ENCODE results near the gene CRYGN. TPM values are rescaled to one million over a fixed set of nuclear protein-coding genes. Genes with fewer than 3 reads are reported as not detected.

Gene CRYGN
- total RNA-seq, 1 donor from 2014 or later, result not detected

DNA sequence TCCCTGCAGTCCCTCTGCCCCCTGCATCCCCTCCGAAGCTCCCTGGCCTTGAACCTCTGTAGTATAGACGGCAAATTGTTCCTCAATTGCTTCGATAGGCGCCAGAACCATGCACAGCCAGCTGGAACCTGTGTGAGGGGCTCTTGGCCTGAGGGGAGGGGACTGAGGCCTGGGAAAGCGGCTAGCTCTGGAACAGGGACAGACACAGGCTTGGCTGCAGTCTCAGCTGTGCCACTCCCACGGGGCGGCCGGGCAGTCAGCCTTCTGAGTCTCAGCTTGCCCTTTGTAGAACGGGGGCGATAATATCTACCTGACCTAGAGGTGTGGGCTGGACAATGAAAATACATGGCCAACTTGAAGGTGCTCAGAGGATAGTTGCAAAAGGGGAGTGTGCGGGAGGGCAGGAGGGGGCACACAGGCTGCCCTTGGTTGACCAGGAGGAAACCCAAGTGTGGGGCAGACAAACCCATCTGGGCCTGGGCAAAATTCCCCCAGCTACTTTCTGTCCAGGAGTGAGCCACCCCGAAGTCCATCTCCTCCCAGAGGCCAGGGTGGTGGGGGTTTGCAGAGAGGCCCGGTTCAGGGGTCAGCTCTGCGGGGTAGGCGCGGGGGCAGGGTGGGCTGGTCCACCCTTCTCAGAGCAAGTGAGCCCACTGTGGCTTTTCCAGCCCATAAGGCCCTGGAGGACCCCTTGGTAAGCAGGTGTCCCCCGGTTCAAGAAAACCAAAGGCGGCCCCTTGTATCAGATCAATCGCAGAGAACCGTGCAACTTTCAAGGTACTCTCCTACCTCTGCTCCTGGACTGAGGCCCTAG is 4.6 kb downstream of the CRYGN start:
- Mint-ChIP-seq H3K4me1 (peaks cover 6% of the 10 kb centered on the region), H3K9me3 (no peaks in the 10 kb centered on the region), H3K27ac (no peak overlapping the region), H3K36me3 (ENCODE audit: low read depth) (no peaks in the 10 kb centered on the region), H3K27me3 (peaks cover 13% of the 10 kb centered on the region), H3K4me3 (no peak overlapping the region)
- ATAC-seq (ENCODE audit: low read depth) (no peak), DNase-seq (no peak)
- POLR2A ChIA-PET, result interaction anchor here (0.6 kb wide), 1 partner anchor 407 kb away, joined by 4 read pairs; the partner anchor contains the start of gene ABCB8
- TF ChIP-seq, protein P1, sequence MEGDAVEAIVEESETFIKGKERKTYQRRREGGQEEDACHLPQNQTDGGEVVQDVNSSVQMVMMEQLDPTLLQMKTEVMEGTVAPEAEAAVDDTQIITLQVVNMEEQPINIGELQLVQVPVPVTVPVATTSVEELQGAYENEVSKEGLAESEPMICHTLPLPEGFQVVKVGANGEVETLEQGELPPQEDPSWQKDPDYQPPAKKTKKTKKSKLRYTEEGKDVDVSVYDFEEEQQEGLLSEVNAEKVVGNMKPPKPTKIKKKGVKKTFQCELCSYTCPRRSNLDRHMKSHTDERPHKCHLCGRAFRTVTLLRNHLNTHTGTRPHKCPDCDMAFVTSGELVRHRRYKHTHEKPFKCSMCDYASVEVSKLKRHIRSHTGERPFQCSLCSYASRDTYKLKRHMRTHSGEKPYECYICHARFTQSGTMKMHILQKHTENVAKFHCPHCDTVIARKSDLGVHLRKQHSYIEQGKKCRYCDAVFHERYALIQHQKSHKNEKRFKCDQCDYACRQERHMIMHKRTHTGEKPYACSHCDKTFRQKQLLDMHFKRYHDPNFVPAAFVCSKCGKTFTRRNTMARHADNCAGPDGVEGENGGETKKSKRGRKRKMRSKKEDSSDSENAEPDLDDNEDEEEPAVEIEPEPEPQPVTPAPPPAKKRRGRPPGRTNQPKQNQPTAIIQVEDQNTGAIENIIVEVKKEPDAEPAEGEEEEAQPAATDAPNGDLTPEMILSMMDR (IDR thresholded peaks at IDR 0.05), result no peak
- CTCF ChIA-PET, result no interaction called here
- intact Hi-C loops (cut with micrococcal nuclease), result no loop called here

DNA sequence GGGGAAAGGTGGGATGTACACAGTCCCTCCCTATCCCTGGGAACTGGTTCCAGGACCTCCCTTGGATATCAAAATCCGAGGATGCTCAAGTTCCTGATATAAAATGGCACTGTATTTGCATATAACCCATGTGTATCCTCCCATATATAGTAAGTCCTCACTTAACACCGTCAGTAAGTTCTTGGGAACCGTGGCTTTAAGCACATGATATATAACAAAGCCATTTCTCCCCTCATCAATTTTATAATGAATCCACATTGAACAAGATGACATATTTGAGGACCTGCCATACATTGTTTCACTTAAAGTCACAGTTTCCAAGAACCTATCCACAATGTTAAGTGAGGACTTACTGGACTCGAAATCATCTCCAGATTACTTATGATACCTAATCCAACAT is 5.4 kb downstream of the CRYGN start:
- TF ChIP-seq, protein P1 (IDR thresholded peaks at IDR 0.05), result no peak
- POLR2A ChIA-PET, result no interaction called here

DNA sequence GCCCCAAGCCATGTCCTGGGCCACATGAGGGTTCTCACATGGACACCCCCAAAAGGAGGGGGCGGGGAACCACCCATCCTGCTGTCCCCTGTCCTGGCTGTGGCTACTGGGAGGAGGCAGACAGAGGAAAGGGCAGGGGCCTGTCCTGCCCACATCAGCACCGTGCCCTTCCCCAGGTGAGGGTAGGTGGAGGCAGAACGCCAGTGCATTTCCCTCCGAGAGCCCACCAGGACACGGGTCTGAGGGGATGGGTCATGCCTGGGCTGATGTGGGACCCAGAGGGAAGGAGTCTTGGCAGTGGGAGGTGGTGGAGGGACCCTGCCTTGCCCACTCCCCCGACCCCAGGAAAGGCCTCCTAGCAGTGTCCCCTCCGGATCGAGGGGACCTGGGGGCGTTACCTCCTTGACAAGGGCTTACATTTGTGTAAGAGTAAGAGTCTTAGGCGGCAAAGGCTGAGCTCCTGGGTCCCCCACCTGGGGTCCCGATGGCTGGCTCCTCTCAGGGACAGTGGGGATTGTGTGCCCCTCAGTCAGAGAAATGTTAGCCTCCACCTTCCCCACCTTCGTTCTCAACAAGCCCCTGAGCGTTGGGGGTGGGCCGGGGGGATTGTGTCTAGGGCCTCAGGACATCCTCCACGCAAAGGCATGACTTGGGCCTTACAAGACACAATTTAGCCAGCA is 6.1 kb downstream of the CRYGN start:
- no peak for DNase-seq
- H3K27ac Mint-ChIP-seq, result no peak overlapping the region
- intact Hi-C loops (cut with micrococcal nuclease), result no loop called here

More for the DNA sequence above, 5.4 kb downstream of the CRYGN start:
- intact Hi-C loops (cut with micrococcal nuclease), result no loop called here
- H3K36me3 Mint-ChIP-seq (ENCODE audit: low read depth), result no peaks in the 10 kb centered on the region
- CTCF ChIA-PET, result no interaction called here
- no peak overlapping the region for H3K27ac Mint-ChIP-seq
- H3K9me3 Mint-ChIP-seq, result no peaks in the 10 kb centered on the region
- H3K4me3 Mint-ChIP-seq, result no peak overlapping the region
- DNase-seq (no peak), ATAC-seq (ENCODE audit: low read depth) (no peak)
- peaks cover 11% of the 10 kb centered on the region for H3K4me1 Mint-ChIP-seq
- peaks cover 11% of the 10 kb centered on the region for H3K27me3 Mint-ChIP-seq

DNA sequence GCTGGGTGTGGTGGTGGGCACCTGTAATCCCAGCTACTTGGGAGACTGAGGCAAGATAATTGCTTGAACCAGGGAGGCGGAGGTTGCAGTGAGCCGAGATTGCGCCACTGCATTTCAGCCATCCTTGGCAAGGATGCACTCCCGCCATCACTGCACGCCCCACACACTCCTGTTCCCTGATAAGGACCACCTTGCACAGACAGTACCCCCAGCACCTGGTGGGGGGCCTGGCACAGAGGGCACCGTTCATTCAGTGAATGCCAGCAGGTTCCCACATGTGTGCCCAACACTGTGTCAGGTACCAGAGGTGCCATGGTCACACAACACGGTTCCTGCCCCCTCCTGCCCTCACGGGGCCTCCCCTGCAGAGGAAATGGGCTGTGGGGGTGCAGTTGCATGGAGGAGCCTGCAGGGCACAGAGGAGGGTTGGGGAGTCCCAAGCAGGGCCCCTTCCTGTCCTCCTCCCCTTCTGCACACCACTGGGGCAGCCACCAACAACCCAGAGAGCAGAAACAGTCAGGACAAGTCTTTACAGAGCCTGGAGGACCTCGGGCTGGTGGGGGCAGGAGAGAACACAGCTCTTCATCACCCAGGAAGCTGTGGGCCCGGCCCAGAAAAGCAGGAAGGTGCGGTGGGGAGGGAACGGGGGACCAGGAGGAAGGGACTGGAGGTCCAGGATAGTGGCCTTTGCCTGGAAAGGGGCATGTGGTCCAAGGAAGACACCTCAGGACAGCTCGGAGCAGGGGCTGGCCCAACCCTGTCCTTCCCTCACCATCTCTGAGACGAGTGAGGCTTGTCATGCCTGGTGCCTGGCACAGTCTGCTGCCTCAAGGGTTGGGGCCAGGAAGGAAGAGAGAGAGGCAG is 7.1 kb downstream of the CRYGN start:
- H3K36me3 Mint-ChIP-seq (ENCODE audit: low read depth), result no peaks in the 10 kb centered on the region
- no peak overlapping the region for H3K4me3 Mint-ChIP-seq
- ChIA-PET POLR2A (no interaction called here), CTCF (no interaction called here)
- peaks cover 13% of the 10 kb centered on the region for H3K4me1 Mint-ChIP-seq
- TF ChIP-seq, protein P1 (IDR thresholded peaks at IDR 0.05), result no peak
- no peaks in the 10 kb centered on the region for H3K9me3 Mint-ChIP-seq
- DNase-seq, result no peak
- intact Hi-C loops (cut with micrococcal nuclease), result no loop called here
- no peak overlapping the region for H3K27ac Mint-ChIP-seq
- peak; percentile 71 for ATAC-seq (ENCODE audit: low read depth)
- H3K27me3 Mint-ChIP-seq, result peaks cover 9% of the 10 kb centered on the region

More for the DNA sequence above, 6.1 kb downstream of the CRYGN start:
- H3K27me3 Mint-ChIP-seq, result peaks cover 9% of the 10 kb centered on the region
- peaks cover 13% of the 10 kb centered on the region for H3K4me1 Mint-ChIP-seq
- ChIA-PET CTCF (no interaction called here), POLR2A (no interaction called here)
- ATAC-seq (ENCODE audit: low read depth), result no peak
- H3K36me3 Mint-ChIP-seq (ENCODE audit: low read depth), result no peaks in the 10 kb centered on the region
- H3K9me3 Mint-ChIP-seq, result no peaks in the 10 kb centered on the region
- TF ChIP-seq, protein P1 (IDR thresholded peaks at IDR 0.05), result no peak
- no peak overlapping the region for H3K4me3 Mint-ChIP-seq
